Prostate gland (tissue), 2 donors: ENCODE results near the gene DNM3.

Experiments used
- CTCF ChIP-seq, 4 experiments: fragments of 200-600 bp in 2 of 4; fragments of 450-650 bp in 2 of 4; sonication (generic) in 2 of 4; IDR thresholded peaks; 1 replicate in 3 of 4; 2 replicates in 1 of 4; pipeline ENCODE4 v1.5.1; 2016 to 2019; ENCODE audit warnings: antibody characterized with exemption in 4 of 4, mild to moderate bottlenecking in 2 of 4, moderate library complexity in 2 of 4
- POLR2A ChIP-seq: fragments of 450-650 bp; IDR thresholded peaks from one replicate; pipeline ENCODE4 v1.6.1; 2016; ENCODE audit warnings: antibody characterized with exemption, mild to moderate bottlenecking

DNA sequence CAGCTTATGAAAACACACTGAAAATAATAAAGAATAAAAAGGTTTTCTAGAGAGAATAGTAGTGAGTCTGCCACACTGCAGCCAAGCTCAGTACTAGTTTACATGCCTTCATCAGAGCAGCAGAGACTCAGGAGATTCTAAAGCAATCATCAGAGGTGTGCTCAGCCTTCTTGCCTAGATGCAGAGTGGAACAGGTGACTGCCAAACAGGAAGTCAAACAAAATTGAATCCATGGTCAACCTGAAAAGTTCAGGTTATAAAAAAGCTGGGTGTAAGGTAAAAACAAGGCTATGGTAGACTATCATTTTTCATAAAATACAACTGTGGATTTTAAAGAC is 413.9 kb downstream of the DNM3 start:
- no peak for TF ChIP-seq POLR2A
- no peak for TF ChIP-seq CTCF (IDR thresholded peaks at IDR 0.05)
